Measurements from ENCODE around the gene ANKRD10. TPM values are rescaled to one million over a fixed set of nuclear protein-coding genes. Genes with fewer than 3 reads are reported as not detected.

The ANKRD10 gene
- total RNA-seq, 1 experiment from 2014 or later: 159 TPM

- no peak overlapping the region for H3K9ac ChIP-seq (ENCODE audit: extremely low read depth, insufficient read length, low read length)
- no peak for TF ChIP-seq CTCF (conservative IDR thresholded peaks at IDR 0.05)
Measured at GRCh38 chr13:110916301-110917142, 1.7 kb upstream of the ANKRD10 start.

More at GRCh38 chr13:110916301-110917142, 1.7 kb upstream of the ANKRD10 start:
- H2BK12ac ChIP-seq (ENCODE audit: insufficient read length, low read depth, low read length): no peak overlapping the region
- no peak overlapping the region for H3K4me2 ChIP-seq (ENCODE audit: insufficient read depth, insufficient read length, low read length)
- H2BK120ac ChIP-seq (ENCODE audit: low read depth, low read length, poor library complexity, severe bottlenecking): no peak overlapping the region
- no peak overlapping the region for H2BK5ac ChIP-seq (ENCODE audit: insufficient read length, low read length)
- no peaks in the 10 kb centered on the region for H3K79me1 ChIP-seq (ENCODE audit: insufficient read depth, low read depth, low read length, poor library complexity, severe bottlenecking)
- no CpG with 5 or more reads among the region's 9 CpGs for WGBS (ENCODE audit: extremely low coverage, insufficient read length, low lambda C conversion rate)
- Mint-ChIP-seq H3K4me3 (peak overlapping the region; percentile 82 to 90), H3K27me3 (ENCODE audit: low read depth) (no peaks in the 10 kb centered on the region; the same call in 1 of the 2 replicates), H3K9me3 (no peaks in the 10 kb centered on the region), H3K27ac (no peak overlapping the region), H3K36me3 (ENCODE audit: insufficient read depth in 1 of 3, low read depth in 3 of 3) (peaks cover 0 to 9% (median 5%) of the 10 kb centered on the region in 3 experiments), H3K4me1 (peaks cover 38 to 41% of the 10 kb centered on the region in 2 experiments)
- H3K14ac ChIP-seq (ENCODE audit: insufficient read depth, low read length): no peak overlapping the region
- no peak for DNase-seq
- no peak overlapping the region for H4K8ac ChIP-seq (replicated peaks; ENCODE audit: insufficient read length, low read depth, low read length)
- H3K18ac ChIP-seq (ENCODE audit: insufficient read length, low read depth, low read length): no peak overlapping the region
- peaks cover 31% of the 10 kb centered on the region for H3K79me2 ChIP-seq (ENCODE audit: insufficient read depth, low read length)
- H4K91ac ChIP-seq (ENCODE audit: insufficient read length, low read depth, low read length): no peak overlapping the region
- no peaks in the 10 kb centered on the region for H3K27me3 ChIP-seq (ENCODE audit: insufficient read depth, low read length)
- H4K5ac ChIP-seq (ENCODE audit: insufficient read length, low read depth, low read length): no peak overlapping the region
- H2BK20ac ChIP-seq (ENCODE audit: low read depth, low read length, poor library complexity, severe bottlenecking): no peak overlapping the region
- H3K23me2 ChIP-seq (ENCODE audit: insufficient read length, low read depth, low read length, poor library complexity, severe bottlenecking): peaks cover 16% of the 10 kb centered on the region
- no peak overlapping the region for H3K4ac ChIP-seq (ENCODE audit: low read depth, low read length)
- H3K27ac ChIP-seq (ENCODE audit: insufficient read length, low read depth, low read length): no peak overlapping the region
- no peak overlapping the region for H2AK5ac ChIP-seq (ENCODE audit: insufficient read length, low read length)
- H3T11ph ChIP-seq (ENCODE audit: low read length): no peak overlapping the region
- no peak overlapping the region for H3K23ac ChIP-seq (ENCODE audit: insufficient read length, low read depth, low read length)
- H2BK15ac ChIP-seq (ENCODE audit: low read depth, low read length): no peak overlapping the region
- no peak overlapping the region for H2AFZ ChIP-seq (ENCODE audit: low read length)
- no peaks in the 10 kb centered on the region for H3K9me3 ChIP-seq (ENCODE audit: control insufficient read depth, low read depth, low read length)
- H4K20me1 ChIP-seq (ENCODE audit: control insufficient read depth, insufficient read depth, insufficient read length): no peaks in the 10 kb centered on the region
- no peak overlapping the region for H3K56ac ChIP-seq (ENCODE audit: insufficient read length, low read depth, low read length)
- peaks cover 3% of the 10 kb centered on the region; the same call in 1 of the 2 replicates for H3K4me1 ChIP-seq (ENCODE audit: insufficient read depth, low read length)
